Colonic mucosa (tissue), 4 donors: ENCODE measurements around the gene APAF1. TPM values are rescaled to one million over a fixed set of nuclear protein-coding genes. Genes with fewer than 3 reads are reported as not detected.

ENCODE experiments used
- DNase-seq: peaks from one replicate; pipeline ENCODE4 v3.0.0-alpha.2; 2020
- H3K27ac ChIP-seq: fragments of 200-600 bp; one replicate; pipeline ENCODE4 v1.8.0; 2021
- H3K27me3 ChIP-seq: fragments of 200-600 bp; one replicate; pipeline ENCODE4 v1.8.0; 2021
- H3K36me3 ChIP-seq: fragments of 200-600 bp; one replicate; pipeline ENCODE4 v1.8.0; 2021
- H3K4me1 ChIP-seq: fragments of 200-600 bp; one replicate; pipeline ENCODE4 v1.8.0; 2021; ENCODE audit warnings: mild to moderate bottlenecking
- H3K4me3 ChIP-seq: fragments of 200-600 bp; one replicate; pipeline ENCODE4 v1.8.0; 2021
- H3K9ac ChIP-seq, 2 donors: one replicate each; pipeline ENCODE4 v1.7.0; 2013; ENCODE audit warnings: control low read depth in 2 of 2, low read depth in 2 of 2, low read length in 2 of 2
- H3K9me3 ChIP-seq: fragments of 200-600 bp; one replicate; pipeline ENCODE4 v1.8.0; 2021
- CTCF ChIP-seq: fragments of 200-600 bp; IDR thresholded peaks from one replicate; pipeline ENCODE4 v1.8.0; 2022; ENCODE audit warnings: antibody characterized with exemption, mild to moderate bottlenecking
- intact Hi-C: fragments of 100-400 bp; cut with DNase I; formaldehyde crosslinking; loops from one replicate; pipeline ENCODE4 v1.14.1; 2022
- total RNA-seq, 2 donors: library from RNA; stranded (reverse); fragmentation: NEBNext Ultra II Directional in 1 of 2; extraction: Animal tissue kit (Norgen Biotek cat#: 25700) in 1 of 2; gene quantifications; one replicate each; pipeline ENCODE4 v1.2.1, GENCODE V29; 2021
- donor health status: healthy.
- donor health status: DM: no; HTN: no; CAD: no.
- donor health status: DM: no; HTN: no; CAD: no.

APAF1 gene
- total RNA-seq, 2 donors from 2014 or later: 36.8 to 52.6 TPM

GRCh38 chr12:98767248-98767647 lies 122.2 kb downstream of the APAF1 start:
- no peak overlapping the region for H3K9ac ChIP-seq
- no peak for TF ChIP-seq CTCF
- no peaks in the 10 kb centered on the region for H3K36me3 ChIP-seq
- no peak overlapping the region for H3K4me3 ChIP-seq
- no peaks in the 10 kb centered on the region for H3K27me3 ChIP-seq
- no peaks in the 10 kb centered on the region for H3K9me3 ChIP-seq
- intact Hi-C loops: no loop called here
- no peak for DNase-seq
- H3K27ac ChIP-seq: no peak overlapping the region
- H3K4me1 ChIP-seq: no peaks in the 10 kb centered on the region

GRCh38 chr12:98769068-98769467 lies 124.0 kb downstream of the APAF1 start:
- intact Hi-C loops: no loop called here
- Histone ChIP-seq H3K9ac (no peak overlapping the region), H3K9me3 (no peaks in the 10 kb centered on the region), H3K4me3 (no peak overlapping the region), H3K36me3 (no peaks in the 10 kb centered on the region), H3K27me3 (no peaks in the 10 kb centered on the region), H3K27ac (no peak overlapping the region), H3K4me1 (no peaks in the 10 kb centered on the region)
- DNase-seq: no peak
- TF ChIP-seq CTCF: no peak

GRCh38 chr12:98770230-98770629 lies 125.1 kb downstream of the APAF1 start:
- Histone ChIP-seq H3K9me3 (no peaks in the 10 kb centered on the region), H3K27ac (no peak overlapping the region), H3K4me3 (no peak overlapping the region), H3K9ac (no peak overlapping the region), H3K27me3 (no peaks in the 10 kb centered on the region), H3K36me3 (no peaks in the 10 kb centered on the region), H3K4me1 (no peaks in the 10 kb centered on the region)
- intact Hi-C loops: no loop called here
- no peak for TF ChIP-seq CTCF
- no peak for DNase-seq

GRCh38 chr12:98771811-98772752 lies 127.0 kb downstream of the APAF1 start:
- Histone ChIP-seq H3K9me3 (no peaks in the 10 kb centered on the region), H3K27me3 (no peaks in the 10 kb centered on the region), H3K4me3 (no peak overlapping the region), H3K9ac (no peak overlapping the region), H3K27ac (no peak overlapping the region), H3K4me1 (no peaks in the 10 kb centered on the region), H3K36me3 (no peaks in the 10 kb centered on the region)
- DNase-seq: no peak
- no peak for TF ChIP-seq CTCF
- intact Hi-C loops: no loop called here

- TF ChIP-seq CTCF: no peak
- Histone ChIP-seq H3K4me1 (no peaks in the 10 kb centered on the region), H3K27ac (no peak overlapping the region), H3K4me3 (no peak overlapping the region), H3K9ac (no peak overlapping the region), H3K9me3 (no peaks in the 10 kb centered on the region), H3K27me3 (no peaks in the 10 kb centered on the region), H3K36me3 (no peaks in the 10 kb centered on the region)
- DNase-seq: no peak
- intact Hi-C loops: no loop called here
These were observed 127.7 kb downstream of the APAF1 start for GRCh38 chr12:98772818-98773217.
